ENCODE measurements around the gene TMEM256.

DNA sequence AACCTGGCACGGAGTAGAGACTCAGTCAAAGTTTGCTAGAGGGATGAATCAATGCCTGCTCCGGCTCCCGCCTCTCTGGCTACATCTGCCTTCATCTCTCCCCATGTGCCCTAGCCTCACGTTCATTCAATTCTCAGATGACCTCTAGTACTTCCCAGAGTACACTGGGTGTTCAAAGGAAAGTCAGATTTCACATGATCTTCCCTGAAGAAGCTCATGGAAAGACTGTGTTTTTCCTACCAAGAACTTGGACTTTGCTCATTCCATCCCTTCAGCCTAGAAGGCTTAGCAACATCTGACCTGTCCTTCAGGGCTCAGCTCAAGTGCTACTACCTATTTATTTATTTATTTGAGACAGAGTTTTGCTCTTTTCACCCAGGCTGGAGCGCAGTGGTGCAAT is 34.1 kb downstream of the TMEM256 start:
- TF ChIP-seq EZH2 (IDR thresholded peaks at IDR 0.05) (no peak), POLR2AphosphoS5 (IDR thresholded peaks at IDR 0.05; ENCODE audit: borderline replicate concordance, low read depth, low read length) (no peak), FOXP2 (optimal IDR thresholded peaks at IDR 0.05; ENCODE audit: control extremely low read depth, extremely low read length, insufficient read depth) (no peak)
